ENCODE measurements around the gene SBF2.

SBF2 gene

GRCh38 chr11:9853929-9854552, 440.0 kb downstream of the SBF2 start:
- no peak for TF ChIP-seq CTCF (IDR thresholded peaks at IDR 0.05; ENCODE audit: low read depth, low read length)
- H3K4me3 ChIP-seq (ENCODE audit: low read depth, low read length), result no peak overlapping the region

- no peak for TF ChIP-seq CTCF (IDR thresholded peaks at IDR 0.05; ENCODE audit: low read depth, low read length)
- H3K4me3 ChIP-seq (ENCODE audit: low read depth, low read length), result no peak overlapping the region
These were observed 441.6 kb downstream of the SBF2 start for GRCh38 chr11:9852465-9852864.

- TF ChIP-seq CTCF (IDR thresholded peaks at IDR 0.05; ENCODE audit: low read depth, low read length), result no peak
- H3K4me3 ChIP-seq (ENCODE audit: low read depth, low read length), result no peak overlapping the region
These were observed 442.7 kb downstream of the SBF2 start for GRCh38 chr11:9851366-9851765.

GRCh38 chr11:9850224-9850895, 443.7 kb downstream of the SBF2 start:
- no peak overlapping the region for H3K4me3 ChIP-seq (ENCODE audit: low read depth, low read length)
- no peak for TF ChIP-seq CTCF (IDR thresholded peaks at IDR 0.05; ENCODE audit: low read depth, low read length)

- TF ChIP-seq CTCF (IDR thresholded peaks at IDR 0.05; ENCODE audit: low read depth, low read length), result no peak
- no peak overlapping the region for H3K4me3 ChIP-seq (ENCODE audit: low read depth, low read length)
These were observed 444.6 kb downstream of the SBF2 start for GRCh38 chr11:9849389-9849788.

GRCh38 chr11:9847636-9848035, 446.4 kb downstream of the SBF2 start:
- no peak for TF ChIP-seq CTCF (IDR thresholded peaks at IDR 0.05; ENCODE audit: low read depth, low read length)
- no peak overlapping the region for H3K4me3 ChIP-seq (ENCODE audit: low read depth, low read length)

GRCh38 chr11:9842923-9843322, 451.1 kb downstream of the SBF2 start:
- H3K4me3 ChIP-seq (ENCODE audit: low read depth, low read length), result no peak overlapping the region
- no peak for TF ChIP-seq CTCF (IDR thresholded peaks at IDR 0.05; ENCODE audit: low read depth, low read length)

Measured in WI38 (cell line).